BLaER1 treated with 17β-estradiol and CSF1 and Interleukin-3, amounts not matched to agents 10 nM and 100 nM (cell line): Measurements from ENCODE around the gene SERPINF2.

Source experiments
- H3K27ac ChIP-seq, 11 experiments: shearing (Covaris generic); formaldehyde crosslinking; 2 replicates each; pipeline ENCODE4 v1.8.1; 2022
- H3K27me3 ChIP-seq, 11 experiments: shearing (Covaris generic); formaldehyde crosslinking; 2 replicates each; pipeline ENCODE4 v1.8.1; 2022
- H3K36me3 ChIP-seq, 11 experiments: shearing (Covaris generic); formaldehyde crosslinking; 2 replicates each; pipeline ENCODE4 v1.8.1; 2022
- H3K4me1 ChIP-seq, 10 experiments: shearing (Covaris generic); formaldehyde crosslinking; 2 replicates each; pipeline ENCODE4 v1.8.1; 2022
- H3K4me2 ChIP-seq, 11 experiments: shearing (Covaris generic); formaldehyde crosslinking; 2 replicates each; pipeline ENCODE4 v1.8.1; 2022
- H3K4me3 ChIP-seq, 10 experiments: shearing (Covaris generic); formaldehyde crosslinking; 2 replicates each; pipeline ENCODE4 v1.8.1; 2022
- H3K9ac ChIP-seq, 11 experiments: shearing (Covaris generic); formaldehyde crosslinking; 2 replicates each; pipeline ENCODE4 v1.8.1; 2022
- H3K9me3 ChIP-seq, 11 experiments: shearing (Covaris generic); formaldehyde crosslinking; replicated peaks in 1 of 11; 2 replicates each; pipeline ENCODE4 v1.8.1; 2022
- H4K20me1 ChIP-seq, 11 experiments: shearing (Covaris generic); formaldehyde crosslinking; 2 replicates each; pipeline ENCODE4 v1.8.1; 2022
- Cebpa-rat ChIP-seq, 11 experiments: shearing (Covaris generic); IDR thresholded peaks; 2 replicates each; pipeline ENCODE4 v1.8.1; 2022

The SERPINF2 gene

GRCh38 chr17:1803280-1803679 lies 60.6 kb downstream of the SERPINF2 start:
- TF ChIP-seq Cebpa-rat (IDR thresholded peaks at IDR 0.05): no peak
- peaks cover 43 to 91% (median 66%) of the 10 kb centered on the region in 11 experiments for H3K36me3 ChIP-seq

More at GRCh38 chr17:1803280-1803679, 60.6 kb downstream of the SERPINF2 start:
- Histone ChIP-seq H3K4me1 (peaks cover 0 to 10% (median 9%) of the 10 kb centered on the region in 10 experiments; a peak in 9 of 20 replicates), H3K9ac (no peak overlapping the region), H3K27me3 (no peaks in the 10 kb centered on the region), H4K20me1 (no peaks in the 10 kb centered on the region), H3K27ac (peak overlapping the region in 2 of 11 experiments; percentile 11 to 26; a peak in 2 of 22 replicates), H3K4me2 (peak overlapping the region in 4 of 11 experiments; percentile 2 to 33 (median 24); a peak in 4 of 22 replicates), H3K4me3 (no peak overlapping the region), H3K9me3 (no peaks in the 10 kb centered on the region)
